GM12801 (cell line): ENCODE data around the gene ARHGEF39.

ENCODE experiments used
- CTCF ChIP-seq: IDR thresholded peaks from one replicate; pipeline ENCODE4 v1.5.1; 2011; ENCODE audit warnings: control low read depth; ENCODE audit not compliant: insufficient read length; ENCODE audit errors: extremely low read depth

Gene ARHGEF39

DNA sequence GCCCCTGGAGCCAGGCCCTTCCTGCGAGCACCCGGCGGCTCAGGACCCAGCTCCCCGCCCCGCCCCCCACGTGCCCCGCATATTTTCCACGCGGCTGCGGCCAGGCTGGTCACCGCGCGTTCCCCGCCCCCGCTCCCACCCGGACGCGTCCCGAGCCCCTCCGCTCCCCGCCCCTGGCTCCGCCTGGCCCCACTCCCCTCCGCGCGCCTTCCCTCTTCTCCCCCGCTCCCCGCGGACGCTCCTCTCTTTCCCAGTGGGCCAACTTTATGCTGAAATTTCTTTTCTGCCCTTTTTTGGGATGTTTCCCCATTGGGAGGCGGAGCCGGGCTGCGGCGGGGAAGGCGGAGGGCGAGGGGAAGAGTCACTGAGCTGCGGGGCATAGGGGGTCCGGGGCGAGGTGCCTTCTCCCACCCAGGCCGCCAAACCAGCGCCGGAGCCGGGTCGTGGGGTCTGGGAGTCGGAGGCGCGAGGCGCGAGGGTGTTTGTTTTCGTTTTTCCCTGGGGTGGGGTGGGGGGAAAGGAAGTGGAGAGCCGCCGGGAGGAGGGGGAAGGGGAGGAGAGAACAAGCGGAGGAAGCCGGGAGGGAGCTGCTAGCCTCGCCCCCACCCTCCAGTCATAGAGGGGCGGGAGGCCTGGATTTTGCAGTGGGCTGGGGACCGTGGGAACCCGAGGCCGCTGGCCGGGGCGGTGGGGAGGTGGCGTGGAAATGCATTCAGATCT, 25.8 kb upstream of the ARHGEF39 start:
- TF ChIP-seq CTCF = no peak

DNA sequence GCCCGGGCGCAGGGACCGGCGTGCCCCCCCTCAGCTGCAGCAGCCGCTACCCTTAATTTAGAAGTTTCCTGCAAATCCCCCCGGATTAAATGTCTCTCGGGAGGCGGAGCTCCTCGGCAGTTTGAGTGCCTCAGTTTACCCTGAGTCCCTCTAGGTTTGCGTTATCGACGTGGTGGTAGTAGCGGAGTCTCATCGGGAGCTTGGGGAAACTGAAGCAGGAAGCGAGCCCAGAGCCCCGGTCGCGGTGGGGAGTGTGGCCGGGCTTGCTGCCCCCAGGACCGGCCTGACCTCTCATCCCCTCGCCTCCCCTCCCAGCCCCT, 25.3 kb upstream of the ARHGEF39 start:
- TF ChIP-seq CTCF = no peak

- no peak for TF ChIP-seq CTCF
These were observed 24.7 kb upstream of the ARHGEF39 start, which contains the start of gene TPM2 for GRCh38 chr9:35689542-35690293. TPM2 (minus strand) TSS chr9:35689925; CDS start chr9:35689817, 108 bp downstream.

DNA sequence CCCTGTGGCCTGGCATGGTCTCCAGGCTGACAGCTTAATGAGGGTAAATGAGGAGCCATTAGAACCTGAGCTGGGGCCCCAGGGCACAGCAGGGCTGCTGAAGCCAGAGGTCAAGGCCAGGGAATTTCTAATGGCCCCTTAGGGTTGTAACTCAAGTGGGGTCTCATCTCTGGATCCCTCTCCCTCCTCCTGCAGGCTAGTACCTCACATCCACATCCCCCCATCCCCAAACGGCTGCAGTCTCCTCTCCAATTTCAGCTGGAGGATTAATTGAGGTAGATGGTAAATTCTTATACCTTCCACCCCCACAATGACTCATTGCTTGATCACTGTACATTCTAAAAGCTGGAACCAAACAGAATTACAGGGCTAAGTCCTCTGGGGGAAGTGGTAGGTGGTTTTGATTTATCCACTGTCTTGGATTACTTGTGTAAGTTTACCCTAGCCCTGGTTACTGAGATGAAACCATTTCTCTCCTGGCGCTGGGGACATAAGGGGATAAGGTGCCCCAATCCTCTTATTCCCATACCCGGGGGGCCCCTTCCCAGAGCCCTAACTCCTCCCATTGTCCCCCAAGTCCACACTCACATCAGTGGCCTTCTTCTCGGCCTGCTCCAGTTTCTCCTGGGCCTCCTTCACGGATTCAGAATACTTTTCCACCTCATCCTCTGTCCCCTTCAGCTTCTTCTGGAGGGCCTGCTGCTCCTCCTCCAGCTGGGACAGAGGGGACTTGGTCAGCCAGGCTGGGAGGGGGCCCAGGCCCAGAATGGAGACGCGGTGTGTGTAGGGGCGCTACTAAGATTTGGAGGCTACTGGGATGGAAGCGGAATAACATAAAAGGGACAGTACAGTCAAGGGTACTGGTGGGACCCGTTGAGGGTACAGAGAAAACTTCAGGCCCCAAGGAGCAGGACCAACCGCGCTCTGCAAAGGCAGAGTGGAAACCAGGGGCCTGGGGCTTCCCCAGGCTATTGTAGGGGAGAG, 23.9 kb upstream of the ARHGEF39 start:
- no peak for TF ChIP-seq CTCF

DNA sequence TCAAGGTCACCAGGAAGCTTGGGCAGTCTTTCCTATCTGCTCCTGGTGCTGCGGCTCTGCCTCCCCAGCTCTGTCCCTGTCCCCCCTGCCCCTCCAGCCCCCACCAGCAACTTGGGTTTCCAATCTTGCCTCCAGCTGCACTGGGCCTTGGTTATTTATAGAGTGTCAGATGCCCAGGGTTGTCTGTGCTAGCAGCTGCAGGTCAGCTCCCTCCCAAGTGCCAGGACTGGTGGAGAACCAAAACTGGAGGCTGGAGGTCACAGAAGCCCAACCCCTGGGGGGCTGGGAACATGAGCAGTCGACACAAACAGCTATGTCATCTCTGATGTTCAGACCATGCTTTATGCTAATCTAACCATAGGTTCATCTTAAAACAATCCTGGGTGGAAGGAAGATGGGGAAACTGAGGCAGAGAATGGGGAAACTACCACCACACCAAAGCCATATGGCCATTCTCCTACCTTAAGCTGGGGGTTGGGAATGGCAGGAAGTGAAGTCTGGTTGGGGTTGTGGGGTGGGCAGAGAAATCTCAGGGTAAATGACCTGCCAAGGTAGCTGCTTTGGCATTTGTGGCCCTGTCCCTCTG, 23.1 kb upstream of the ARHGEF39 start:
- no peak for TF ChIP-seq CTCF

DNA sequence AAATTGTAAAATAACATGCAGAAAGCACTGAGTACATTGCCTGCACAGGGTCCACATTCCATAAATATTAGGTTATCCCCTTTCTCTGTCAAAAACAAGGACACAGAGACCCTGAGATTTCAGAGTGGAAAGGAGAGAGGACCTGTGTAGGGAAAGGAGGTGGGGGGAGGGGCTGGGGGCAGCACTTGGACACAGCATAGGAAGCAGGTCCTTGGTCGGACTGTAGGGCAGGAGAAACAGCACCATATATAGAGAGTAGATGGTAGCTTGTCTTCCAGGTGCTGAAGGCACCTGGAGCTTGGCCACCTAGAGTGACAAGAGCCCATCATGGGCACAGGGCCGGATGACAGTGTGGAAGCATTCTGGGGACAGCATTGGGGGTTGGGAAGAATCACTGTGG, 22.3 kb upstream of the ARHGEF39 start:
- no peak for TF ChIP-seq CTCF
